ENCODE data around the gene DERL2.
"Not testable (repeated sequence)": the region's sequence is repeated elsewhere in the genome, so short reads cannot be mapped to it uniquely, and the experiment has no call there.

DERL2 gene

DNA sequence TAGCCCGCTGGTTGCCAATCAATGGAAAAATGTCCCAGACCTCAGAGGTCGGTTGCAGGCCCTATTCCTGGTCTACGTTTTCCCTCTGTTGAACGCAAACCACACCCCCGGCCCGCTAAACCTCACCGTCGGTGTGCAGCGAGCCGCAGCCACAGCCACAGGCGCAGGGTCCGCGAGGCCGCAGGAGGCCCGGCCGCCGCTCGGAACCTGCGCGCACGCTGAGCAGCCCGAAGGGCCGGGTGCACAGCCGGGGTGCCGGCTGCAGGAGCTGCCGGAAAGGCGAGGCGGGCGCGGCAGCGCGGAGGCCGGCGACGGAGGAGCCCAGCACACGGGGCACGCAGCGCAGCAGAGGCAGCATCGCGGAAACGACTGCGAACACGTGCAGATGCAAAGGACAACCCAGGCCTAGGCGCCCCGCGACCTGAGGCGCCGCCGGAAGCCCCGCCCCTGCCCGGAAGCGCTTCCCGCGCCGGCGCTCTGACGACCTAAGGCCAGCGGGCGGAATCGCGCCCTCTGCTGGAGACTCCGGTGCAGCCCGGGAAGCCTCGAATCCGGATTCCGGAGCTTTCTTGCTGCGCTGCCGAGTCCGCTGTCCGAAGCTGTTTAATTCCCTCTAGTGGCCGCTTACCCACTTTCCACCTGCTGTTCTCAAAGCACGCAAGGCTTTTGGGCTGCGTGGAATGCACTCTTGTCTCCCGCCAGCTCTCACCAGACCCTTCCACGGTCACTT, 47.1 kb downstream of the DERL2 start, which contains the start of gene C1QBP:
C1QBP (minus strand) TSS at position 440 of the 730 bp plus-strand sequence; CDS start at position 358, 82 bp downstream.
- DNase-seq, result peak; percentile 29 to 93 (median 81)

DNA sequence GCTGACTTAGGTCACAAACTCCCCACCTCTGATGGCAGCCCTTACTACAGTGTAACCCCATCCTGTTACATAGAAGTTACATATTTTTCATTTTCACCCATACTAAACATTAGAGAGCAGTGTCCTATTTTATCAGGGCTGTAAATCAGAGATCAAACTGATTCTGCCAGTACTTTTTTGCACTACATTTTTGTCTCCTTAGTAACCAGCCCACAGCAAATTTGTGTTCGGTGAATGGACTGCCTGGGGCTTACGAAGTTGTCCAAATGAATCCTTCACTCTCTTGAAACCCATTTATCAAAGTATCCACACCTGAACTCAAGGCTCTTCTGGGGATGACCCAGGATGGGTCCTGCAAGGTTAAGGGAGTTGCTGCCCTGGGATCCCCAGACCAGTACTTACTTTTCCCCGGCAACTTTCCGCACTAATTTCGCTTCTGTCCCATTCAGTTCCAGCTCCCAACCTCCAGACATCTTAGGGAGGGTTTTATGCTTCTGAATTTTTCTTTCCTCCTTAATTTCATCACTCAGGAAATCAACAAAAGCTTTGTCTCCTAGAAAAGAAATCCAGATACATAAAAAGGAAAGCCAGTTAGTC, 48.2 kb downstream of the DERL2 start:
- no peak for DNase-seq

DNA sequence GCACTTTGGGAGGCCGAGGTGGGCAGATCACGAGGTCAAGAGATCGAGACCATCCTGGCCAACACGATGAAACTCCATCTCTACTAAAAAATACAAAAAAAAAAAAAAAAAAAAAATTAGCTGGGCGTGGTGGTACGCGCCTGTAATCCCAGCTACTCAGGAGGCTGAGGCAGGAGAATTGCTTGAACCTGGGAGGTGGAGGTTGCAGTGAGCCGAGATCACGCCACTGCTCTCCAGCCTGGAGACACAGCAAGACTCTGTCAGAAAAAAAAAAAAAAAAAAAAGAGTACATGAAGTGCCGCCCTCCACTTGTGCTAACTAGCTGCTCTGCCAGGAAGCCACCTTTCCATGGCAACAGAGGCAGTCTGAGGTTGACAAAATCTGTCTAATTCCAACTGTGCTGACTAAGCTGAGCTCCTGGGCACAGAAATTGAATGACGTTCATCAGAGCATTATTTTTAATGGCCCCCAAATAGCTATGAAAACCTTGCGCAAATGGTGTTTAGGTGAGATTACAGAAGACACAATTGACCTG, 50.1 kb downstream of the DERL2 start:
- peak in 15 of 51 donors; percentile 2 to 44 (median 12) for DNase-seq

DNA sequence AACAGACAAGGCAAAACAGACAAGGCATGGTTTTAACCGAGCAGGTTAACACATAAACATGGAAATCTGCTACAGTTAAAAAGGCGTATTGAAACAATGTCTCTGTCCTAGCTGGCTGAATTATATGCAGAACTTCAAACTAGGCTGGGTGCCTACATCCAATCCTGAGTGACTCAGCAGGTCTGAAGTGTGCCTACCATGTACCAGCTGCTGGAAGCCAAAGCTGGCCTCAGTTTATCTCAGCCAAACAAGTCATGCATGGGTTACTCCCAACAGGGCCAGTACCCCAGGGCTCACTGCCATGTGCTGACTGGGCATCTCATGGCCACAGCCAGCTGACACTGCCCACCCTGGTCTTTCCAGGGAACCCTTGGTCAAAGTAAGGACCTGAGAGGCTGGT, 51.0 kb downstream of the DERL2 start:
- peak in 2 of 51 donors; percentile 4 to 28 for DNase-seq

DNA sequence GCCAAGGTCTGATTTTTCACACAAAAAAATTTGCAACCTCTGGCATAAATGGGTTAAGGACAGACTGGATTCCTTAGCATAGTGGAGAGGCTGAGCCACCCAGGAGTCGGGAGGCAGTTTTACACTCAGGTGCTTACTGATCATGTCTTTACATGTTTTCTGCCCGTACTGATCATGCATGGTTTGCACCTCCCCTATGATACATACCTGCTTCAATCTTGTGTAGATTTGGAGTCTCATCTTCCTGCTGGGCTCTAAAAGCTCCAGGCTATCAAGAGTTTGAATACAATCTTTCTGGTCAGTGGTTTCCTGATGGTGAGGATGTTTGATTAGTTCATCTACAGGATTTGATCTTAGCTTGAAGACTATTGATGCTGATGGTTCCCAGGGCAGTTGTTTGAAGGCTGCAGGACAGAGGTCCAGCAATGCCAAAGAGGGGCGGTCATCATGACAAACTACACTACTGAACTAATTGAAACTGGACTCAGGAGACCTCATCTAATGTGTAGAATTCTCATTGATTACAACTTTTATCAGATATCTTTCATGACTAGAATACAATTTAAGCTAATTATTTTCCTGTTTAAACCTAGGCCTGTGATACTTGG, 53.9 kb downstream of the DERL2 start:
- no peak for DNase-seq

DNA sequence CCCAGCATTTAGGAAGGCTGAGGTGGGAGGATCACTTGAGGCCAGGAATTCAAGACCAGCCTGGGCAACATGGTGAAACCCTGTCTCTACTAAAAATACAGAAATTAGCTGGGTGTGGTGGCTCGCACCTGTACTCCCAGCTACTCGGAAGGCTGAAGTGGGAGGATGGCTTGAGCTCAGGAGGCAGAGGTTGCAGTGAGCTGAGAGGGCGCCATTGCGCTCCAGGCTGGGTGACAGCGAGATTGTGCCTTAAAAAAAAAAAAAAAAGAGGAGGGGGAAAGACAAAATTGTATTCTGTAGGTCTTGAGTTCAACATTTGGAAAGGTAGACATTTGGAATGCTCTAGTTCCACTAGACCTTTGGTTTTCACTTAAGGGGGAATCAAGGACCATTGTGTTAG, 54.7 kb downstream of the DERL2 start:
- DNase-seq, result not testable (repeated sequence)

DNA sequence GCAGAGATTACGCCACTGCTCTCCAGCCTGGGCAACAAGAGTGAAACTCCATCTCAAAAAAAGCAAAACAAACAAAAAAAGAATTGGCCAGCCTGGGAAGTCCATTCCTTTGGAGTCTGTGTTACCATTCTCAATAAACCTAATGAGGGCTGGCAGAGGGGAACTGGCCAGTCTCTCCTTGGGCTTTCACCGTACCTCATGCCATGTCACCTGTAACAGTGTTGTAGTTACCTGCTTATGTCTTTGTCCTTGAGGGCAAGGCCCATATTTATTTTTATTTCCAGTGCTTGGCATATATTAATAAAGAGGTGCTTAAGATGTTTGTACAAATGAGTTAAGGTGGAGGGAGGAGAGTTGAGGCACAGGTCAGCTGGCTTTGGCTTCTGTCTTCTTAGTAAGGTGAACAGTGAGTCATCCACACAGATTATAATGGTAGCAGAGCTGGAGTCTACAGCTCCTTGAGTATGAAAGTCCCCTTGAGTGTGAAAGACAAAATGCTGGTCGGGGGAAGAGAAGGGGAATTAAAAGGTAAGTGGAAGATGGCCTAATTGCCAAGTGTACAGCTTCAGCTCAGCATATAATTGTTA, 55.5 kb downstream of the DERL2 start:
- no peak for DNase-seq

DNA sequence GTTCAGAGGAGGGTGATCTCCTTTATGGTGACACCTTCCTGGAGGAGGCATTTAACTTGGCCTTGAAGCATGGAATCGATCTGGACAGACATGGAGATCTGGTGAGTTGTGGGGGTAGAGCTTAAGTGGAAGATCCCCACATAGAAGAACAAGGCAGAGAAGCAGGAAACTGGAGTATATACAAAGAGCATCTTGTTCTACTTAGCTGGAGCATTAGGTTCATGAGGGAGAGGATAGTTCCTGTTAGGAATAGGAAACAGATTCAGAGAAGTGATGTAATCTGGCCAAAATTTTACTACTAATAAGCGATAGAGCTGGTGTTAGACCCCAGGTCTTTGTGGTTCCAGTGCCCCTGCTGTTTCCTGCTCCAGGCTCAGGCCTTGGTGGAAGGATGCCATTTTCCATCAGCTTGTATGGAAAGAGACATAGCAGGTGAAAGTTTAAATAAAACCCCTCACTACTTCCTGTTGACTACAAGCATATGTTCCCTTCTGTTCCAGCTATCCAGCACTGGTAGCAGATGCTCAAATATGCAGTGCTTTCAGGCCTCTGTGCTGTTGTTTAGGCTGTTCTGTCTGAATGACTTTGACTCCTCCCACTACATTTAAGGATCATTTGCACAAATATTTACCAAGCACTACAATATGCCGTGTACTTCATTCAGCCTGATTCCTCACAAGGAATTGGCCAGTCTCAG, 56.6 kb downstream of the DERL2 start:
- no peak for DNase-seq

DNA sequence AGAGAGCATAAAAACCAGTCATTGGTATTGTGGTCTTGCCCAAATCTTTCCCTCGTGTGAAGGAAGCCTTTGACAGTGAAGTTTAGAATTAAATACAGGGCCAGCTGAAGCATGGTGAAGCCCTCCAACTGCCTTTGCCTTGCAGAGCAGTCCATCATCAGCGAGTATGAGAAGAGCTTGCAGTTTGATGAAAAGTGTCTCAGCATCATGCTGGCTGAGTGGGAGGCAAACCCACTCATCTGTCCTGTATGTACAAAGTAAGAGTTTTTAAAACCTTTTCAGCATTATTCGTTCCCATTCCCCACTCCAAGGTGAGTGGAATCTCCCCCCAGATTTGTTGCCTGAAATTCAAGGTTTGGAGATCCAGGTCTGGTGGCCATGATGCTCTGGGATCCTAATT, 60.2 kb downstream of the DERL2 start:
- no peak for DNase-seq

DNA sequence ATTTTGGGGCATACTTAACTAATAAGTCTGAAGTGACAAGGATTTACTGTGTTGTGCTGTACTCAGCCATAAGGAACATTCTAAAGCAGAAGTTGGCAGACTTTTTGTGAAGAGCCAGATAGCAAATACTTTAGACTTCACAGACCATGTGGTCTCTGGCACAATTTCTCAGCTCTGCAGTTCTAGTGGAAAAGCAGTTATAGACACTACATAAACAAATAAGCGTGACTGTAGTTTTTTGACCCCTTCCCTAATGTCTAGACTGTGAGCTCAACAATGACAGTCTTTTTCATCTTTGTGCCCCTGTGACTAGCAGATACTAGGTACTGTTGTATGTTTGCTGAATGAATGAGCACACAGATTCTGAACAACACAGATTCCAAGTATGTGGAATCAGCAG, 61.1 kb downstream of the DERL2 start:
- no peak for DNase-seq

DNA sequence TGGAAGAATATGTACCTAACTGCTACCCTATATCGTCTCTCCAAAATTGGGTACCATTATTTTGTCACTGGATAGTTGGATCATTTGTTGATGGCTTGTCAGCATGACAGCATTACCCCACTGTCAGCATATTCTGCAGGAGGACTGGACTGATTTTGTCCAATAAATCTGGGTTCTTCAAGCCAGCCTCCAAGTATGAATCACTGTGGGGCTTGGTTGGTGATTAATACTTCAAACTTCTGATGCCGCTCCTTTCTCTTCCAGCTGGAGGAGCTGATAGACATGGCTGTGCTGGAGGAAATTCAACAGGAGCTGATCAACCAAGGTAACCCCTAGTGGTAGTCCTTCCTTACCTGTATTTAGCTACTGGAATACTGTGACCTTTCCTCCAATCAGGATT, 63.5 kb downstream of the DERL2 start:
- no peak for DNase-seq
